Stimulated activated naive B cell treated with anti-CD40 and anti-IgM and Interleukin-4, amounts not matched to agents 10 μg/mL and 1 μg/mL and 100 μg/mL, for 72 hours (primary cell): Measurements from ENCODE around the gene DIPK1B.
A peak's percentile ranks its signal among the peaks of the same experiment; 100 is the strongest.
"Not testable (repeated sequence)": the region's sequence is repeated elsewhere in the genome, so short reads cannot be mapped to it uniquely, and the experiment has no call there.

ENCODE experiments used
- ATAC-seq, 2 donors: fragments of 150-1000 bp; cut with Tn5 transposase; replicated peaks; 2 replicates each; pipeline ENCODE4 v1.10.0; 2021; ENCODE audit warnings: moderate library complexity in 1 of 2
- DNase-seq: peaks from one replicate; pipeline ENCODE4 v3.0.0; 2021
- H3K27ac Mint-ChIP-seq: one replicate; pipeline ENCODE4 v1.8.0; 2022; ENCODE audit warnings: mild to moderate bottlenecking, mixed read lengths
- H3K27me3 Mint-ChIP-seq, 2 donors: one replicate each; pipeline ENCODE4 v1.8.0; 2022; ENCODE audit warnings: mixed read lengths in 2 of 2
- H3K36me3 Mint-ChIP-seq, 2 donors: one replicate each; pipeline ENCODE4 v1.8.0; 2022; ENCODE audit warnings: mixed read lengths in 2 of 2, mild to moderate bottlenecking in 1 of 2
- H3K4me1 Mint-ChIP-seq, 2 donors: one replicate each; pipeline ENCODE4 v1.8.0; 2022; ENCODE audit warnings: mixed read lengths in 2 of 2, mild to moderate bottlenecking in 1 of 2
- H3K4me3 Mint-ChIP-seq, 2 donors: one replicate each; pipeline ENCODE4 v1.8.0; 2022; ENCODE audit warnings: mild to moderate bottlenecking in 2 of 2, mixed read lengths in 2 of 2, moderate library complexity in 1 of 2
- H3K9me3 Mint-ChIP-seq, 2 donors: one replicate each; pipeline ENCODE4 v1.8.0; 2022; ENCODE audit warnings: mixed read lengths in 2 of 2, mild to moderate bottlenecking in 1 of 2

The DIPK1B gene

GRCh38 chr9:136709454-136710109 lies 2.8 kb upstream of the DIPK1B start:
- Mint-ChIP-seq H3K4me3 (no peak overlapping the region), H3K36me3 (no peaks in the 10 kb centered on the region), H3K9me3 (no peaks in the 10 kb centered on the region), H3K27me3 (peaks cover 0 to 7% of the 10 kb centered on the region in 2 donors), H3K4me1 (peaks cover 18 to 31% of the 10 kb centered on the region in 2 donors), H3K27ac (no peak overlapping the region)
- ATAC-seq (no peak), DNase-seq (no peak)

- H3K36me3 Mint-ChIP-seq, result no peaks in the 10 kb centered on the region
- H3K9me3 Mint-ChIP-seq, result no peaks in the 10 kb centered on the region
- H3K27ac Mint-ChIP-seq, result no peak overlapping the region
- H3K4me3 Mint-ChIP-seq, result no peak overlapping the region
- H3K27me3 Mint-ChIP-seq, result peaks cover 0 to 7% of the 10 kb centered on the region in 2 donors
- no peak for ATAC-seq
- no peak for DNase-seq
- H3K4me1 Mint-ChIP-seq, result peaks cover 15 to 33% of the 10 kb centered on the region in 2 donors
These were observed 1.8 kb upstream of the DIPK1B start for GRCh38 chr9:136710543-136710942.

- DNase-seq, H3K36me3 Mint-ChIP-seq, H3K9me3 Mint-ChIP-seq, H3K27me3 Mint-ChIP-seq, ATAC-seq: not testable (repeated sequence)
- peak overlapping the region; percentile 29 to 84 for H3K4me3 Mint-ChIP-seq
- peak overlapping the region; percentile 59 for H3K27ac Mint-ChIP-seq
- peaks cover 17 to 35% of the 10 kb centered on the region in 2 donors for H3K4me1 Mint-ChIP-seq
These were observed 1.1 kb upstream of the DIPK1B start for GRCh38 chr9:136711219-136711648.

- peak overlapping the region; percentile 67 for H3K27ac Mint-ChIP-seq
- peak overlapping the region; percentile 61 to 81 for H3K4me3 Mint-ChIP-seq
- DNase-seq (no peak), ATAC-seq (no peak)
- peaks cover 0 to 4% of the 10 kb centered on the region in 2 donors for H3K27me3 Mint-ChIP-seq
- H3K9me3 Mint-ChIP-seq, result no peaks in the 10 kb centered on the region
- peaks cover 17 to 35% of the 10 kb centered on the region in 2 donors for H3K4me1 Mint-ChIP-seq
- H3K36me3 Mint-ChIP-seq, result no peaks in the 10 kb centered on the region
These were observed 545 bp downstream of the DIPK1B start for GRCh38 chr9:136712690-136713544.

- DNase-seq (no peak), ATAC-seq (peak in 1 of 2 donors; percentile 15)
- Mint-ChIP-seq H3K36me3 (no peaks in the 10 kb centered on the region), H3K9me3 (no peaks in the 10 kb centered on the region), H3K27me3 (peaks cover 0 to 4% of the 10 kb centered on the region in 2 donors), H3K4me1 (peaks cover 21 to 40% of the 10 kb centered on the region in 2 donors), H3K4me3 (peak overlapping the region; percentile 61 to 81), H3K27ac (peak overlapping the region; percentile 67)
These were observed 1.2 kb downstream of the DIPK1B start for GRCh38 chr9:136713550-136713949.

GRCh38 chr9:136714096-136714892 lies 1.9 kb downstream of the DIPK1B start:
- DNase-seq (no peak), ATAC-seq (no peak)
- Mint-ChIP-seq H3K27me3 (peaks cover 0 to 4% of the 10 kb centered on the region in 2 donors), H3K9me3 (no peaks in the 10 kb centered on the region), H3K36me3 (no peaks in the 10 kb centered on the region), H3K4me3 (peak overlapping the region in 1 of 2 donors; percentile 33), H3K4me1 (peaks cover 24 to 47% of the 10 kb centered on the region in 2 donors), H3K27ac (peak overlapping the region; percentile 83)

- ATAC-seq, result no peak
- peaks cover 25 to 53% of the 10 kb centered on the region in 2 donors for H3K4me1 Mint-ChIP-seq
- H3K27ac Mint-ChIP-seq, result peak overlapping the region; percentile 83
- no peak for DNase-seq
- H3K27me3 Mint-ChIP-seq, result peaks cover 0 to 4% of the 10 kb centered on the region in 2 donors
- peak overlapping the region in 1 of 2 donors; percentile 26 for H3K4me3 Mint-ChIP-seq
- H3K36me3 Mint-ChIP-seq, result no peaks in the 10 kb centered on the region
- H3K9me3 Mint-ChIP-seq, result no peaks in the 10 kb centered on the region
These were observed 2.5 kb downstream of the DIPK1B start for GRCh38 chr9:136714893-136715274.

- DNase-seq, result no peak
- H3K27ac Mint-ChIP-seq, result no peak overlapping the region
- ATAC-seq, result no peak
- no peaks in the 10 kb centered on the region for H3K9me3 Mint-ChIP-seq
- no peak overlapping the region for H3K4me3 Mint-ChIP-seq
- H3K36me3 Mint-ChIP-seq, result peaks cover 7 to 9% of the 10 kb centered on the region in 2 donors
- H3K4me1 Mint-ChIP-seq, result peaks cover 38 to 67% of the 10 kb centered on the region in 2 donors
- H3K27me3 Mint-ChIP-seq, result no peaks in the 10 kb centered on the region
These were observed 5.0 kb downstream of the DIPK1B start for GRCh38 chr9:136717399-136717798.

- DNase-seq, result no peak
These were observed 6.2 kb downstream of the DIPK1B start for GRCh38 chr9:136718345-136719194.

GRCh38 chr9:136719195-136719880 lies 7.0 kb downstream of the DIPK1B start:
- Mint-ChIP-seq H3K27ac (peak overlapping the region; percentile 59), H3K9me3 (no peaks in the 10 kb centered on the region), H3K4me1 (peaks cover 36 to 70% of the 10 kb centered on the region in 2 donors), H3K4me3 (peak overlapping the region; percentile 40 to 53), H3K36me3 (peaks cover 20 to 22% of the 10 kb centered on the region in 2 donors), H3K27me3 (no peaks in the 10 kb centered on the region)
- no peak for DNase-seq
- peak; percentile 52 to 59 for ATAC-seq

More at GRCh38 chr9:136718345-136719194, 6.2 kb downstream of the DIPK1B start:
- peaks cover 13 to 14% of the 10 kb centered on the region in 2 donors for H3K36me3 Mint-ChIP-seq
- H3K4me3 Mint-ChIP-seq, result no peak overlapping the region
- H3K4me1 Mint-ChIP-seq, result peaks cover 37 to 70% of the 10 kb centered on the region in 2 donors
- H3K9me3 Mint-ChIP-seq, result no peaks in the 10 kb centered on the region
- ATAC-seq, result peak; percentile 3 to 26
- no peaks in the 10 kb centered on the region for H3K27me3 Mint-ChIP-seq
- H3K27ac Mint-ChIP-seq, result peak overlapping the region; percentile 78

GRCh38 chr9:136720251-136720897 lies 8.0 kb downstream of the DIPK1B start:
- ATAC-seq, result no peak

GRCh38 chr9:136720898-136721338 lies 8.5 kb downstream of the DIPK1B start:
- no peak for ATAC-seq
- Mint-ChIP-seq H3K36me3 (peaks cover 26 to 35% of the 10 kb centered on the region in 2 donors), H3K27ac (peak overlapping the region; percentile 82), H3K27me3 (no peaks in the 10 kb centered on the region), H3K4me3 (peak overlapping the region in 1 of 2 donors; percentile 1), H3K9me3 (no peaks in the 10 kb centered on the region), H3K4me1 (peaks cover 38 to 65% of the 10 kb centered on the region in 2 donors)
- DNase-seq, result no peak

More at GRCh38 chr9:136720251-136720897, 8.0 kb downstream of the DIPK1B start:
- Mint-ChIP-seq H3K9me3 (no peaks in the 10 kb centered on the region), H3K4me3 (peak overlapping the region; percentile 7 to 21), H3K4me1 (peaks cover 38 to 68% of the 10 kb centered on the region in 2 donors), H3K36me3 (peaks cover 22 to 30% of the 10 kb centered on the region in 2 donors), H3K27ac (no peak overlapping the region), H3K27me3 (no peaks in the 10 kb centered on the region)
- DNase-seq, result no peak
